HepG2 (cell line): ENCODE data around the gene RIPOR3. TPM values are rescaled to one million over a fixed set of nuclear protein-coding genes. Genes with fewer than 3 reads are reported as not detected.
A peak's percentile ranks its signal among the peaks of the same experiment; 100 is the strongest.

Experiments
- ATAC-seq: fragments of 200-7000 bp; cut with Tn5 transposase; 3 replicates; pipeline ENCODE4 v1.9.1; 2020; ENCODE audit warnings: mild to moderate bottlenecking, moderate library complexity
- BruUV-seq: library from RNA; stranded (reverse); fragments of 400-500 nt; replicated peaks from 2 replicates; lab custom pipeline; 2021; lab: Mats Ljungman, UMichigan
- CTCF ChIA-PET: fragments of 300-600 bp; formaldehyde crosslinking; extraction: SDS; loops from one replicate; lab custom pipeline; 2021; ENCODE audit warnings: low total read pairs, inconsistent platforms, low intra/inter-chr PET ratio; lab: Yijun Ruan, JAX
- POLR2A ChIA-PET: fragments of 350-600 bp; sonication (Branson Sonifier 250); formaldehyde crosslinking; loops from one replicate; lab custom pipeline; 2020; ENCODE audit warnings: antibody characterized with exemption, inconsistent platforms; lab: Yijun Ruan, JAX
- DNase-seq: peaks from one replicate; pipeline ENCODE4 v3.0.0-alpha.2; 2015; ENCODE audit warnings: low spot score
- FAIRE-seq: peaks from 3 replicates; lab custom pipeline; 2011; peaks lifted over from hg19 to GRCh38; lab: Jason Lieb, UNC
- H2AFZ ChIP-seq: one replicate; pipeline ENCODE4 v1.6.1; 2011; ENCODE audit warnings: low read length, inconsistent platforms
- H3K27ac ChIP-seq: fragments of 300-600 bp; 3 replicates; pipeline ENCODE4 v1.8.0; 2011; ENCODE audit warnings: mixed run types, mild to moderate bottlenecking, mixed read lengths, low read length, inconsistent platforms; ENCODE audit not compliant: insufficient read depth; ENCODE audit errors: extremely low read length
- H3K27me3 ChIP-seq, 2 experiments: fragments of 200-600 bp in 1 of 2; 2 replicates in 1 of 2; 3 replicates in 1 of 2; pipeline versions ENCODE4 v1.6.0 to v1.8.0; 2011; ENCODE audit warnings: low read length in 2 of 2, mild to moderate bottlenecking in 2 of 2, moderate library complexity in 2 of 2, inconsistent platforms in 1 of 2; ENCODE audit not compliant: insufficient read depth in 2 of 2, control insufficient read depth in 1 of 2
- H3K36me3 ChIP-seq, 2 experiments: fragments of 200-600 bp in 1 of 2; replicated peaks in 1 of 2; 2 replicates in 1 of 2; 3 replicates in 1 of 2; pipeline versions ENCODE4 v1.5.1 to v1.8.0; 2011; ENCODE audit warnings: low read length in 2 of 2, inconsistent platforms in 1 of 2; ENCODE audit not compliant: insufficient read depth in 2 of 2, control insufficient read depth in 1 of 2
- H3K4me1 ChIP-seq: 2 replicates; pipeline ENCODE4 v1.5.1; 2012; ENCODE audit warnings: low read length, inconsistent platforms; ENCODE audit not compliant: insufficient read depth
- H3K4me2 ChIP-seq: 2 replicates; pipeline ENCODE4 v1.6.0; 2011; ENCODE audit warnings: low read depth, low read length, inconsistent platforms
- H3K4me3 ChIP-seq, 3 experiments: fragments of 200-600 bp in 1 of 3; sonication (generic), shearing (Covaris generic) in 1 of 3; replicated peaks in 1 of 3; 2 replicates each; pipeline ENCODE4 v1.5.1; 2011 to 2016; ENCODE audit warnings: low read length in 3 of 3, inconsistent platforms in 2 of 3, low read depth in 2 of 3, mild to moderate bottlenecking in 2 of 3, control low read depth in 1 of 3, mixed read lengths in 1 of 3; ENCODE audit not compliant: insufficient read depth in 1 of 3
- H3K79me2 ChIP-seq: one replicate; pipeline ENCODE4 v1.6.1; 2011; ENCODE audit warnings: low read length, inconsistent platforms; ENCODE audit not compliant: insufficient read depth
- H3K9ac ChIP-seq: 2 replicates; pipeline ENCODE4 v1.6.0; 2011; ENCODE audit warnings: mild to moderate bottlenecking, low read depth, low read length, inconsistent platforms; ENCODE audit not compliant: insufficient read depth
- H3K9me3 ChIP-seq: 2 replicates; pipeline ENCODE4 v1.5.1; 2012; ENCODE audit warnings: mild to moderate bottlenecking, low read length
- H4K20me1 ChIP-seq: 2 replicates; pipeline ENCODE4 v1.6.0; 2011; ENCODE audit warnings: inconsistent platforms, mild to moderate bottlenecking, low read length, moderate library complexity; ENCODE audit not compliant: insufficient read depth
- AHR ChIP-seq: IDR thresholded peaks from 2 replicates; pipeline ENCODE4 v1.6.1; 2018; ENCODE audit warnings: missing genetic modification reagents, missing compliant biosample characterization
- ARID2 ChIP-seq: sonication (generic); formaldehyde crosslinking; IDR thresholded peaks from 2 replicates; pipeline ENCODE4 v1.8.1; 2022; ENCODE audit warnings: mild to moderate bottlenecking, missing genetic modification reagents, borderline replicate concordance
- CEBPG ChIP-seq: IDR thresholded peaks from 2 replicates; pipeline ENCODE4 v1.6.1; 2016
- CENPT ChIP-seq: sonication (generic); formaldehyde crosslinking; IDR thresholded peaks from 2 replicates; pipeline ENCODE4 v1.8.0; 2022; ENCODE audit warnings: low read depth, mild to moderate bottlenecking, moderate library complexity, missing genetic modification reagents
- DDIT3 ChIP-seq: sonication (generic); formaldehyde crosslinking; IDR thresholded peaks from 2 replicates; pipeline ENCODE4 v1.4.0; 2020; ENCODE audit warnings: mild to moderate bottlenecking, missing genetic modification reagents
- HNRNPLL ChIP-seq: fragments of 200-400 bp; formaldehyde crosslinking; IDR thresholded peaks from 2 replicates; pipeline ENCODE4 v1.6.1; 2017; ENCODE audit warnings: mild to moderate bottlenecking, low read depth, low read length; ENCODE audit not compliant: poor library complexity, severe bottlenecking
- KDM2A ChIP-seq: sonication (generic); formaldehyde crosslinking; IDR thresholded peaks from 2 replicates; pipeline ENCODE4 v1.4.0; 2020; ENCODE audit warnings: low read depth, missing genetic modification reagents, borderline replicate concordance
- MTF2 ChIP-seq: sonication (generic); formaldehyde crosslinking; IDR thresholded peaks from 2 replicates; pipeline ENCODE4 v1.5.0; 2020; ENCODE audit warnings: missing genetic modification reagents, borderline replicate concordance
- NCOA1 ChIP-seq: sonication (generic); formaldehyde crosslinking; IDR thresholded peaks from 2 replicates; pipeline ENCODE4 v1.9.0; 2021; ENCODE audit warnings: missing genetic modification reagents
- NR2C2 ChIP-seq: sonication (generic); formaldehyde crosslinking; IDR thresholded peaks from 2 replicates; pipeline ENCODE4 v1.4.0; 2020; ENCODE audit warnings: missing genetic modification reagents, mild to moderate bottlenecking, moderate library complexity, borderline replicate concordance
- PREB ChIP-seq: sonication (generic); formaldehyde crosslinking; IDR thresholded peaks from 2 replicates; pipeline ENCODE4 v1.4.0; 2020; ENCODE audit warnings: missing genetic modification reagents
- TOPORS ChIP-seq: sonication (generic); formaldehyde crosslinking; IDR thresholded peaks from 2 replicates; pipeline ENCODE4 v1.8.0; 2023; ENCODE audit warnings: mild to moderate bottlenecking, missing genetic modification reagents
- ZFP36 ChIP-seq: fragments of 150-350 bp; IDR thresholded peaks from 2 replicates; pipeline ENCODE4 v1.6.1; 2018; ENCODE audit warnings: borderline replicate concordance, low read length, low read depth; ENCODE audit not compliant: partially characterized antibody
- ZNF552 ChIP-seq: sonication (generic); formaldehyde crosslinking; IDR thresholded peaks from 2 replicates; pipeline ENCODE4 v1.9.0; 2022; ENCODE audit warnings: missing genetic modification reagents, mild to moderate bottlenecking, borderline replicate concordance
- ZNF576 ChIP-seq: sonication (generic); formaldehyde crosslinking; IDR thresholded peaks from 2 replicates; pipeline ENCODE4 v1.4.0; 2020; ENCODE audit warnings: mild to moderate bottlenecking, missing genetic modification reagents
- ZNF768 ChIP-seq: sonication (generic); formaldehyde crosslinking; IDR thresholded peaks from 2 replicates; pipeline ENCODE4 v1.4.0; 2020; ENCODE audit warnings: missing genetic modification reagents
- WGBS: methylation state at CpG from one replicate; pipeline ENCODE4 v1.1.6; 2017; ENCODE audit warnings: low lambda C conversion rate; 5-methylcytosine and 5-hydroxymethylcytosine counted together
- in situ Hi-C: cut with HindIII; loops from 2 replicates; pipeline ENCODE4 v1.10.0; 2017; ENCODE audit warnings: low pct_unique_long_range_greater_than_20kb; ENCODE audit not compliant: extremely low pct_ligation_motif_present
- intact Hi-C: fragments of 100-400 bp; cut with micrococcal nuclease; formaldehyde crosslinking; loops from one replicate; pipeline ENCODE4 v1.10.0; 2022; ENCODE audit not compliant: unreplicated experiment
- polyA plus RNA-seq, 8 experiments: library from polyadenylated mRNA; depleted of rRNA in 3 of 8; stranded (reverse) in 7 of 8; unstranded in 1 of 8; fragments of >200 nt; fragmentation: Illumina TruSeq in 4 of 8; extraction: Trizol in 4 of 8; gene quantifications; 2 replicates each; pipeline versions ENCODE4 v1.2.1 to v1.2.3, GENCODE V29; 2011 to 2016; ENCODE audit warnings: low read depth in 4 of 8, missing spikeins in 1 of 8, mixed read lengths in 1 of 8; ENCODE audit not compliant: insufficient read depth in 1 of 8
- total RNA-seq, 5 experiments: library from RNA; depleted of rRNA; stranded (reverse); fragments of >200 nt; fragmentation: Illumina TruSeq; extraction: Trizol; gene quantifications; 2 replicates each; pipeline ENCODE4 v1.2.3, GENCODE V29; 2016; ENCODE audit warnings: low read depth in 1 of 5

Gene RIPOR3
- total and polyA plus RNA-seq, 2 of the 13 experiments (the other 11 are each of a cell fraction or from before 2014, with no cell fraction given), result 0.18 TPM; not detected in 1

GRCh38 chr20:50597406-50597969, 93.9 kb downstream of the RIPOR3 start:
- Histone ChIP-seq H4K20me1 (no peaks in the 10 kb centered on the region), H3K9me3 (no peaks in the 10 kb centered on the region), H3K36me3 (no peaks in the 10 kb centered on the region), H3K27me3 (peaks cover 15 to 57% of the 10 kb centered on the region in 2 experiments; a peak in 3 of 5 replicates), H3K4me2 (no peak overlapping the region), H3K27ac (no peak overlapping the region), H3K9ac (no peak overlapping the region), H2AFZ (no peak overlapping the region), H3K79me2 (no peaks in the 10 kb centered on the region), H3K4me3 (no peak overlapping the region), H3K4me1 (peaks cover 53% of the 10 kb centered on the region)
- ChIA-PET CTCF (no interaction called here), POLR2A (interaction anchor here (1.8 kb wide), 1 partner anchor 193 kb away, joined by 3 read pairs; no protein-coding TSS in a partner anchor)
- no peak for DNase-seq
- 36% methylated on average over 16 of the region's 22 CpGs for WGBS
- intact Hi-C loops (no loop called here), in situ Hi-C loops (no loop called here)
- no peak for FAIRE-seq
- peak; percentile 5; the same call in 2 of the 3 replicates for ATAC-seq
- no TSS peak for BruUV-seq
- TF ChIP-seq CEBPG (no peak), CENPT (0 out of 2 replicates have a peak, but pooled peaks have one; percentile 37), PREB (CRISPR knock-in tag) (no peak), TOPORS (CRISPR knock-in tag) (no peak), NR2C2 (CRISPR knock-in tag) (no peak), MTF2 (CRISPR knock-in tag) (0 out of 2 replicates have a peak, but pooled peaks have one; percentile 37), ARID2 (CRISPR knock-in tag) (no peak), NCOA1 (CRISPR knock-in tag) (no peak), ZNF768 (CRISPR knock-in tag) (peak; percentile 57; the same call in 1 of the 2 replicates), ZNF576 (peak; percentile 56; the same call in 1 of the 2 replicates), ZFP36 (no peak), KDM2A (CRISPR knock-in tag) (no peak), ZNF552 (CRISPR knock-in tag) (no peak), AHR (no peak), DDIT3 (no peak), HNRNPLL (peak; percentile 15)
